H9 (cell line): Measurements from ENCODE around the gene LIPK. TPM values are rescaled to one million over a fixed set of nuclear protein-coding genes. Genes with fewer than 3 reads are reported as not detected.

ENCODE experiments used
- DNase-seq: peaks from one replicate; pipeline ENCODE4 v3.0.0-alpha.2; 2017
- H2AFZ ChIP-seq: one replicate; pipeline ENCODE4 v1.6.1; 2013; ENCODE audit warnings: mild to moderate bottlenecking, low read length, control low read depth, moderate library complexity
- H2AK5ac ChIP-seq: 2 replicates; pipeline ENCODE4 v1.6.1; 2013; ENCODE audit warnings: low read length, control low read depth, mixed read lengths; ENCODE audit not compliant: insufficient read length
- H2BK120ac ChIP-seq: one replicate; pipeline ENCODE4 v1.6.1; 2013; ENCODE audit warnings: low read depth, mild to moderate bottlenecking, low read length, control low read depth, inconsistent platforms; ENCODE audit not compliant: poor library complexity, severe bottlenecking
- H2BK12ac ChIP-seq: 2 replicates; pipeline ENCODE4 v1.6.1; 2013; ENCODE audit warnings: low read length, control low read depth, mixed read lengths, low read depth; ENCODE audit not compliant: insufficient read length
- H2BK15ac ChIP-seq: 2 replicates; pipeline ENCODE4 v1.6.1; 2013; ENCODE audit warnings: low read depth, low read length, control low read depth
- H2BK20ac ChIP-seq: one replicate; pipeline ENCODE4 v1.6.1; 2013; ENCODE audit warnings: low read depth, mild to moderate bottlenecking, low read length, control low read depth, inconsistent platforms; ENCODE audit not compliant: poor library complexity, severe bottlenecking
- H2BK5ac ChIP-seq: 2 replicates; pipeline ENCODE4 v1.6.1; 2013; ENCODE audit warnings: low read length, control low read depth, mixed read lengths; ENCODE audit not compliant: insufficient read length
- H3K14ac ChIP-seq: 2 replicates; pipeline ENCODE4 v1.6.1; 2013; ENCODE audit warnings: low read length, control low read depth; ENCODE audit not compliant: insufficient read depth
- H3K18ac ChIP-seq: 2 replicates; pipeline ENCODE4 v1.6.1; 2013; ENCODE audit warnings: low read depth, mild to moderate bottlenecking, mixed read lengths, low read length, control low read depth; ENCODE audit not compliant: insufficient read length
- H3K23ac ChIP-seq: 2 replicates; pipeline ENCODE4 v1.6.1; 2013; ENCODE audit warnings: low read length, control low read depth, mixed read lengths, low read depth; ENCODE audit not compliant: insufficient read length
- H3K23me2 ChIP-seq: 2 replicates; pipeline ENCODE4 v1.6.1; 2013; ENCODE audit warnings: low read depth, mild to moderate bottlenecking, mixed read lengths, low read length, control low read depth; ENCODE audit not compliant: insufficient read length, poor library complexity, severe bottlenecking
- H3K27ac ChIP-seq: 2 replicates; pipeline ENCODE4 v1.5.1; 2013; ENCODE audit warnings: low read length, control low read depth, mixed read lengths, low read depth; ENCODE audit not compliant: insufficient read length
- H3K27me3 ChIP-seq: 2 replicates; pipeline ENCODE4 v1.6.1; 2013; ENCODE audit warnings: low read length, control low read depth, inconsistent platforms; ENCODE audit not compliant: insufficient read depth
- H3K4ac ChIP-seq: 2 replicates; pipeline ENCODE4 v1.6.1; 2013; ENCODE audit warnings: low read depth, mild to moderate bottlenecking, control low read depth, inconsistent platforms, low read length, moderate library complexity
- H3K4me1 ChIP-seq: 2 replicates; pipeline ENCODE4 v1.6.1; 2013; ENCODE audit warnings: low read length, control low read depth, inconsistent platforms; ENCODE audit not compliant: insufficient read depth
- H3K4me2 ChIP-seq: 2 replicates; pipeline ENCODE4 v1.6.1; 2013; ENCODE audit warnings: low read length, control low read depth, mixed read lengths; ENCODE audit not compliant: insufficient read length, insufficient read depth
- H3K56ac ChIP-seq: 2 replicates; pipeline ENCODE4 v1.6.1; 2013; ENCODE audit warnings: low read depth, mild to moderate bottlenecking, mixed read lengths, low read length, control low read depth; ENCODE audit not compliant: insufficient read length
- H3K79me1 ChIP-seq: 2 replicates; pipeline ENCODE4 v1.6.1; 2013; ENCODE audit warnings: low read depth, mild to moderate bottlenecking, moderate library complexity, low read length, control low read depth, inconsistent platforms; ENCODE audit not compliant: insufficient read depth, poor library complexity, severe bottlenecking
- H3K79me2 ChIP-seq: 2 replicates; pipeline ENCODE4 v1.6.1; 2013; ENCODE audit warnings: low read length, control low read depth, inconsistent platforms; ENCODE audit not compliant: insufficient read depth
- H3K9ac ChIP-seq: 2 replicates; pipeline ENCODE4 v1.6.1; 2013; ENCODE audit warnings: low read length, control low read depth, mixed read lengths; ENCODE audit not compliant: insufficient read length; ENCODE audit errors: extremely low read depth
- H3K9me3 ChIP-seq: one replicate; pipeline ENCODE4 v1.6.1; 2013; ENCODE audit warnings: low read depth, low read length, inconsistent platforms; ENCODE audit not compliant: control insufficient read depth
- H3T11ph ChIP-seq: one replicate; pipeline ENCODE4 v1.6.1; 2013; ENCODE audit warnings: mild to moderate bottlenecking, low read length, control low read depth, inconsistent platforms
- H4K20me1 ChIP-seq: one replicate; pipeline ENCODE4 v1.6.1; 2013; ENCODE audit not compliant: control insufficient read depth, insufficient read length, insufficient read depth
- H4K5ac ChIP-seq: 2 replicates; pipeline ENCODE4 v1.6.1; 2013; ENCODE audit warnings: low read depth, mild to moderate bottlenecking, mixed read lengths, low read length, control low read depth; ENCODE audit not compliant: insufficient read length
- H4K8ac ChIP-seq: replicated peaks from 2 replicates; pipeline ENCODE4 v1.6.1; 2013; ENCODE audit warnings: low read length, control low read depth, mixed read lengths, low read depth; ENCODE audit not compliant: insufficient read length
- H4K91ac ChIP-seq: 2 replicates; pipeline ENCODE4 v1.6.1; 2013; ENCODE audit warnings: low read depth, mild to moderate bottlenecking, moderate library complexity, mixed read lengths, low read length, control low read depth; ENCODE audit not compliant: insufficient read length
- H3K27ac Mint-ChIP-seq, 3 experiments: 2 replicates in 2 of 3; 3 replicates in 1 of 3; pipeline ENCODE4 v1.8.0; 2020 to 2021; ENCODE audit warnings: mixed read lengths in 3 of 3, mild to moderate bottlenecking in 1 of 3, moderate library complexity in 1 of 3
- H3K27me3 Mint-ChIP-seq: 2 replicates; pipeline ENCODE4 v1.8.0; 2021; ENCODE audit warnings: low read depth, mild to moderate bottlenecking, moderate library complexity, mixed read lengths
- H3K36me3 Mint-ChIP-seq, 3 experiments: 2 replicates in 2 of 3; 3 replicates in 1 of 3; pipeline ENCODE4 v1.8.0; 2020 to 2021; ENCODE audit warnings: low read depth in 3 of 3, mixed read lengths in 3 of 3; ENCODE audit not compliant: insufficient read depth in 1 of 3
- H3K4me1 Mint-ChIP-seq, 2 experiments: 2 replicates each; pipeline ENCODE4 v1.8.0; 2020; ENCODE audit warnings: mixed read lengths in 2 of 2
- H3K4me3 Mint-ChIP-seq, 2 experiments: 2 replicates in 1 of 2; 3 replicates in 1 of 2; pipeline ENCODE4 v1.8.0; 2020 to 2021; ENCODE audit warnings: mild to moderate bottlenecking in 2 of 2, mixed read lengths in 2 of 2, moderate library complexity in 1 of 2
- H3K9me3 Mint-ChIP-seq, 2 experiments: 2 replicates in 1 of 2; 3 replicates in 1 of 2; pipeline ENCODE4 v1.8.0; 2020; ENCODE audit warnings: mild to moderate bottlenecking in 2 of 2, mixed read lengths in 2 of 2, moderate library complexity in 1 of 2
- WGBS: extraction: QIAGEN DNeasy Blood & Tissue Kit; methylation state at CpG from one replicate; pipeline ENCODE4 v1.1.7; 2013; ENCODE audit warnings: missing lambda C conversion rate, low lambda C conversion rate, mixed read lengths; ENCODE audit not compliant: insufficient read length; ENCODE audit errors: extremely low coverage; 5-methylcytosine and 5-hydroxymethylcytosine counted together
- total RNA-seq: library from RNA; stranded (reverse); gene quantifications from 2 replicates; pipeline ENCODE4 v1.2.1, GENCODE V29; 2021
- TF ChIP-seq, protein P1 (sequence below): fragments of 200-600 bp; sonication (generic); conservative IDR thresholded peaks from 3 replicates; pipeline ENCODE4 v1.8.0; 2021; ENCODE audit warnings: antibody characterized with exemption, mild to moderate bottlenecking

LIPK gene
- total RNA-seq, 1 experiment from 2014 or later = not detected

DNA sequence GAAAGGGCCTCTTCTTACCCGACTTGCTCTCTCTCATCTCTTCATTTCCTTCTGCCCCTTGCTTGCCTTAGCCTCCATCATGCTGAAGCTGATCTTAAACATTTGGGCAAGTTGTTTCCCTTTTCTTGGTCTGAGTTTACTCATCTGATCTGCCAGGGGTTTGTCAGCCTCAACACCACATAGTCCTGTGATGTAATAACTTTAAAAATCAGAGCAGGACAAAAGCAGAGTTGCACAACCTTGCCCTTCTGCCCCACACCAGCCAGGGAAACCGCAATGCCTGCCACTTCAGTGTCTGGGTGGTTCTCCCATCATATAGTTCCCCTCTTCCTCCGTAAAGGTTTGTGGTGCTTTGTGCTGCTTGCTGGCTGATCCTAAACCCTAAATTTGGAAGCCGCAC, 86.6 kb downstream of the LIPK start:
- H4K8ac ChIP-seq = no peak overlapping the region
- H2BK120ac ChIP-seq = no peak overlapping the region
- H3K27ac Mint-ChIP-seq = no peak overlapping the region; a peak in 1 of 7 replicates
- no peak overlapping the region for H4K5ac ChIP-seq
- H4K91ac ChIP-seq = no peak overlapping the region
- H3K27me3 Mint-ChIP-seq = no peaks in the 10 kb centered on the region
- no peak overlapping the region for H3K27ac ChIP-seq
- no peak for DNase-seq
- no peaks in the 10 kb centered on the region for H3K23me2 ChIP-seq
- H3K9me3 Mint-ChIP-seq = no peaks in the 10 kb centered on the region; a peak in 1 of 5 replicates
- H3K56ac ChIP-seq = no peak overlapping the region
- no peak overlapping the region for H2BK5ac ChIP-seq
- no peak overlapping the region for H3K4me2 ChIP-seq
- H3K4me1 Mint-ChIP-seq = peaks cover 3 to 9% of the 10 kb centered on the region in 2 experiments; a peak in 3 of 4 replicates
- H2BK12ac ChIP-seq = no peak overlapping the region
- H3K23ac ChIP-seq = no peak overlapping the region
- H4K20me1 ChIP-seq = no peaks in the 10 kb centered on the region
- no peak overlapping the region for H3K9ac ChIP-seq
- no peaks in the 10 kb centered on the region for H3K27me3 ChIP-seq
- H3K18ac ChIP-seq = no peak overlapping the region
- no peak overlapping the region for H3K4me3 Mint-ChIP-seq
- H3K79me1 ChIP-seq = no peaks in the 10 kb centered on the region
- H3K79me2 ChIP-seq = no peaks in the 10 kb centered on the region
- no peak overlapping the region for H2BK20ac ChIP-seq
- H2AFZ ChIP-seq = no peak overlapping the region
- H3K36me3 Mint-ChIP-seq = no peaks in the 10 kb centered on the region
- TF ChIP-seq, protein P1, sequence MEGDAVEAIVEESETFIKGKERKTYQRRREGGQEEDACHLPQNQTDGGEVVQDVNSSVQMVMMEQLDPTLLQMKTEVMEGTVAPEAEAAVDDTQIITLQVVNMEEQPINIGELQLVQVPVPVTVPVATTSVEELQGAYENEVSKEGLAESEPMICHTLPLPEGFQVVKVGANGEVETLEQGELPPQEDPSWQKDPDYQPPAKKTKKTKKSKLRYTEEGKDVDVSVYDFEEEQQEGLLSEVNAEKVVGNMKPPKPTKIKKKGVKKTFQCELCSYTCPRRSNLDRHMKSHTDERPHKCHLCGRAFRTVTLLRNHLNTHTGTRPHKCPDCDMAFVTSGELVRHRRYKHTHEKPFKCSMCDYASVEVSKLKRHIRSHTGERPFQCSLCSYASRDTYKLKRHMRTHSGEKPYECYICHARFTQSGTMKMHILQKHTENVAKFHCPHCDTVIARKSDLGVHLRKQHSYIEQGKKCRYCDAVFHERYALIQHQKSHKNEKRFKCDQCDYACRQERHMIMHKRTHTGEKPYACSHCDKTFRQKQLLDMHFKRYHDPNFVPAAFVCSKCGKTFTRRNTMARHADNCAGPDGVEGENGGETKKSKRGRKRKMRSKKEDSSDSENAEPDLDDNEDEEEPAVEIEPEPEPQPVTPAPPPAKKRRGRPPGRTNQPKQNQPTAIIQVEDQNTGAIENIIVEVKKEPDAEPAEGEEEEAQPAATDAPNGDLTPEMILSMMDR = no peak
- no peak overlapping the region for H2BK15ac ChIP-seq
- no peak overlapping the region for H3K14ac ChIP-seq
- no peak overlapping the region for H3T11ph ChIP-seq
- no peak overlapping the region for H3K4ac ChIP-seq
- H3K4me1 ChIP-seq = no peaks in the 10 kb centered on the region
- H2AK5ac ChIP-seq = no peak overlapping the region
- H3K9me3 ChIP-seq = no peaks in the 10 kb centered on the region
- WGBS = no CpG with 5 or more reads among the region's 4 CpGs
